GM19023 (cell line): Measurements from ENCODE around the gene NR2F1-AS1.

ENCODE experiments used
- ATAC-seq: cut with Tn5 transposase; IDR thresholded peaks from one replicate; pipeline ENCODE4 v1.9.1; 2021; ENCODE audit warnings: mild to moderate bottlenecking, moderate library complexity; ENCODE audit not compliant: unreplicated experiment

Gene NR2F1-AS1

GRCh38 chr5:93438124-93438523 is 142.9 kb downstream of the NR2F1-AS1 start:
- ATAC-seq, result no peak

GRCh38 chr5:93436083-93436482 is 144.9 kb downstream of the NR2F1-AS1 start:
- ATAC-seq, result no peak

- ATAC-seq, result no peak
These were observed 147.6 kb downstream of the NR2F1-AS1 start for GRCh38 chr5:93433422-93433821.

GRCh38 chr5:93431250-93431649 is 149.8 kb downstream of the NR2F1-AS1 start:
- no peak for ATAC-seq

GRCh38 chr5:93430673-93431199 is 150.3 kb downstream of the NR2F1-AS1 start:
- ATAC-seq, result no peak

- ATAC-seq, result no peak
These were observed 150.9 kb downstream of the NR2F1-AS1 start for GRCh38 chr5:93430118-93430517.

- ATAC-seq, result no peak
These were observed 152.2 kb downstream of the NR2F1-AS1 start for GRCh38 chr5:93428868-93429267.

GRCh38 chr5:93427316-93427715 is 153.7 kb downstream of the NR2F1-AS1 start:
- ATAC-seq, result no peak

- ATAC-seq, result no peak
These were observed 155.9 kb downstream of the NR2F1-AS1 start for GRCh38 chr5:93425096-93425495.

- ATAC-seq, result no peak
These were observed 157.7 kb downstream of the NR2F1-AS1 start for GRCh38 chr5:93423300-93423699.

- no peak for ATAC-seq
These were observed 158.3 kb downstream of the NR2F1-AS1 start for GRCh38 chr5:93422652-93423280.

GRCh38 chr5:93421987-93422401 is 159.0 kb downstream of the NR2F1-AS1 start:
- ATAC-seq, result no peak

GRCh38 chr5:93421468-93421867 is 159.6 kb downstream of the NR2F1-AS1 start:
- ATAC-seq, result no peak

- ATAC-seq, result no peak
These were observed 163.5 kb downstream of the NR2F1-AS1 start for GRCh38 chr5:93417490-93417889.

GRCh38 chr5:93415819-93416218 is 165.2 kb downstream of the NR2F1-AS1 start:
- no peak for ATAC-seq

GRCh38 chr5:93411716-93412115 is 169.3 kb downstream of the NR2F1-AS1 start:
- ATAC-seq, result no peak

GRCh38 chr5:93409691-93410090 is 171.3 kb downstream of the NR2F1-AS1 start:
- ATAC-seq, result no peak

GRCh38 chr5:93407454-93407853 is 173.6 kb downstream of the NR2F1-AS1 start:
- no peak for ATAC-seq

- ATAC-seq, result no peak
These were observed 174.0 kb downstream of the NR2F1-AS1 start for GRCh38 chr5:93406971-93407401.

GRCh38 chr5:93404246-93404645 is 176.8 kb downstream of the NR2F1-AS1 start:
- no peak for ATAC-seq

GRCh38 chr5:93403141-93403928 is 177.7 kb downstream of the NR2F1-AS1 start:
- ATAC-seq, result no peak

- ATAC-seq, result no peak
These were observed 178.6 kb downstream of the NR2F1-AS1 start for GRCh38 chr5:93402451-93402850.
